Activated CD8-positive, alpha-beta memory T cell treated with anti-CD3 and anti-CD28 coated beads, Interleukin-2, amount 50 U/mL, for 24 hours (primary cell): ENCODE data around the gene OPCML.

Experiments
- DNase-seq: peaks from one replicate; pipeline ENCODE4 v3.0.0-alpha.2; 2020; ENCODE audit errors: extremely low read depth

OPCML gene

GRCh38 chr11:132898676-132899075 lies 633.6 kb downstream of the OPCML start:
- DNase-seq: no peak

- no peak for DNase-seq
Observed at GRCh38 chr11:132898021-132898420, 634.3 kb downstream of the OPCML start.

GRCh38 chr11:132895340-132895739 lies 637.0 kb downstream of the OPCML start:
- DNase-seq: no peak

- DNase-seq: no peak
Observed at GRCh38 chr11:132894606-132895005, 637.7 kb downstream of the OPCML start.

- DNase-seq: no peak
Observed at GRCh38 chr11:132892876-132893275, 639.4 kb downstream of the OPCML start.

- no peak for DNase-seq
Observed at GRCh38 chr11:132888226-132888625, 644.1 kb downstream of the OPCML start.

- no peak for DNase-seq
Observed at GRCh38 chr11:132886335-132886734, 646.0 kb downstream of the OPCML start.

GRCh38 chr11:132883241-132883640 lies 649.1 kb downstream of the OPCML start:
- DNase-seq: no peak

GRCh38 chr11:132881622-132882021 lies 650.7 kb downstream of the OPCML start:
- DNase-seq: no peak

- DNase-seq: no peak
Observed at GRCh38 chr11:132878111-132878510, 654.2 kb downstream of the OPCML start.

- DNase-seq: no peak
Observed at GRCh38 chr11:132876705-132877104, 655.6 kb downstream of the OPCML start.

GRCh38 chr11:132876239-132876638 lies 656.1 kb downstream of the OPCML start:
- no peak for DNase-seq

GRCh38 chr11:132874638-132875037 lies 657.7 kb downstream of the OPCML start:
- no peak for DNase-seq

GRCh38 chr11:132873841-132874240 lies 658.5 kb downstream of the OPCML start:
- DNase-seq: no peak

- DNase-seq: no peak
Observed at GRCh38 chr11:132872211-132872610, 660.1 kb downstream of the OPCML start.

- no peak for DNase-seq
Observed at GRCh38 chr11:132866783-132867545, 665.3 kb downstream of the OPCML start.

GRCh38 chr11:132865623-132866022 lies 666.7 kb downstream of the OPCML start:
- DNase-seq: no peak

- DNase-seq: no peak
Observed at GRCh38 chr11:132864811-132865576, 667.3 kb downstream of the OPCML start.

GRCh38 chr11:132862933-132863332 lies 669.4 kb downstream of the OPCML start:
- no peak for DNase-seq

GRCh38 chr11:132862137-132862536 lies 670.2 kb downstream of the OPCML start:
- DNase-seq: no peak

GRCh38 chr11:132859306-132859705 lies 673.0 kb downstream of the OPCML start:
- DNase-seq: no peak

GRCh38 chr11:132858223-132858622 lies 674.1 kb downstream of the OPCML start:
- DNase-seq: no peak

- no peak for DNase-seq
Observed at GRCh38 chr11:132856032-132856431, 676.3 kb downstream of the OPCML start.
